SK-N-SH (cell line): ENCODE measurements around the gene CNTNAP2. TPM values are rescaled to one million over a fixed set of nuclear protein-coding genes. Genes with fewer than 3 reads are reported as not detected.

Experiments used
- CHD2 ChIP-seq: fragments of 150-350 bp; IDR thresholded peaks from 2 replicates; pipeline ENCODE4 v1.6.1; 2018; ENCODE audit warnings: low read length; ENCODE audit not compliant: partially characterized antibody
- ELF1 ChIP-seq: IDR thresholded peaks from 2 replicates; pipeline ENCODE4 v1.4.0; 2012
- EP300 ChIP-seq, 2 experiments: IDR thresholded peaks; 2 replicates each; pipeline versions ENCODE4 v1.4.0 to v1.6.1; 2012; ENCODE audit warnings: borderline replicate concordance in 1 of 2, low read depth in 1 of 2, low read length in 1 of 2
- FOXJ3 ChIP-seq: sonication (generic); formaldehyde crosslinking; IDR thresholded peaks from 2 replicates; pipeline ENCODE4 v1.5.1; 2020; ENCODE audit warnings: mild to moderate bottlenecking, missing genetic modification reagents
- FOXM1 ChIP-seq: IDR thresholded peaks from 2 replicates; pipeline ENCODE4 v1.4.0; 2012; ENCODE audit warnings: low read depth, mild to moderate bottlenecking
- GATA2 ChIP-seq: sonication (generic); formaldehyde crosslinking; IDR thresholded peaks from 2 replicates; pipeline ENCODE4 v1.5.0; 2020; ENCODE audit warnings: mild to moderate bottlenecking, missing genetic modification reagents
- JUND ChIP-seq: IDR thresholded peaks from 2 replicates; pipeline ENCODE4 v1.4.0; 2012
- RAD21 ChIP-seq: IDR thresholded peaks from 2 replicates; pipeline ENCODE4 v1.6.1; 2012; ENCODE audit warnings: mild to moderate bottlenecking, low read length
- RFX5 ChIP-seq: IDR thresholded peaks from 2 replicates; pipeline ENCODE4 v1.6.1; 2012; ENCODE audit warnings: mild to moderate bottlenecking, improper control_type of control experiment, low read length
- SIN3A ChIP-seq: IDR thresholded peaks from 2 replicates; pipeline ENCODE4 v1.6.1; 2012; ENCODE audit warnings: low read depth, mild to moderate bottlenecking, low read length, moderate library complexity, borderline replicate concordance
- TAF1 ChIP-seq: IDR thresholded peaks from 2 replicates; pipeline ENCODE4 v1.6.1; 2012; ENCODE audit warnings: low read depth, mild to moderate bottlenecking, low read length, moderate library complexity, borderline replicate concordance
- TEAD4 ChIP-seq: IDR thresholded peaks from 2 replicates; pipeline ENCODE4 v1.4.0; 2012; ENCODE audit warnings: mild to moderate bottlenecking, borderline replicate concordance; ENCODE audit not compliant: insufficient read depth
- polyA plus RNA-seq, 3 experiments: library from polyadenylated mRNA; depleted of rRNA; stranded (reverse); fragments of >200 nt; gene quantifications; 2 replicates each; pipeline ENCODE4 v1.2.3, GENCODE V29; 2012
- TF ChIP-seq, protein P1 (sequence below): IDR thresholded peaks from 2 replicates; pipeline ENCODE4 v1.6.1; 2012; ENCODE audit warnings: mild to moderate bottlenecking, low read depth, low read length, moderate library complexity
- TF ChIP-seq, protein P2 (sequence below): IDR thresholded peaks from 2 replicates; pipeline ENCODE4 v1.4.0; 2012; ENCODE audit warnings: low read depth, borderline replicate concordance
- TF ChIP-seq, protein P3 (sequence below): IDR thresholded peaks from 2 replicates; pipeline ENCODE4 v1.4.0; 2012; ENCODE audit warnings: low read depth
- TF ChIP-seq, protein P4 (sequence below): fragments of 150-350 bp; IDR thresholded peaks from 2 replicates; pipeline ENCODE4 v1.6.1; 2017; ENCODE audit warnings: antibody characterized with exemption, low read length, low read depth, borderline replicate concordance
- TF ChIP-seq, protein P5 (sequence below): IDR thresholded peaks from 2 replicates; pipeline ENCODE4; 2012

Gene CNTNAP2
- polyA plus RNA-seq, 1 of the 3 experiments (the other 2 are of a cell fraction), result 3.4 TPM

DNA sequence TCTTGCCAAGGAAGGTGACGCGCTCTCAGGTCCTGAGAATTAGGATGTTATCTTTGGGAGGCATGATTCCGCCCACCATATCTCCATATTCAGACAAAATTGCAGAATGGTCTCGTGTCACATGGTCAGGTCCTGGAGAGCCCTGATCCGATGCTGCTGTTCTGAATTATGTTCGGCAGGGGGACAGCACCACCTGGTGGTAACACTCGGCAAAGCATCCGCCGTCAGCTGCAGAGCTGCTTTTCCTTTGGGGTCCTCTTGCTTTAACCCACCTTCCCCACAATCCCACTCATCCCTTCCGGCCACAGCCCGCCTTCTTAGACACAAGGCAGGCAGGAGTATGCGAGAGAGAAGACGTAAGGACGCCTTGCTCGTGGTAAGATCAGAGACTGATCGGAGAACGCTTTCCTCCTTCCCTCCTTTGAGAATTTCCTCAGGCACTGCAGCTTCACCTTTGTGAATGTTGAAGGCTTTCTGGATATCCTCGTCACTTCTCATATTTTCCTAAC, 2146.2 kb downstream of the CNTNAP2 start (continued):
- TF ChIP-seq ELF1 (no peak), TEAD4 (no peak), EP300 (IDR thresholded peaks at IDR 0.05; ENCODE audit: borderline replicate concordance in 1 of 2, low read depth in 1 of 2, low read length in 1 of 2) (no peak), GATA2 (CRISPR knock-in tag) (0 out of 2 replicates have a peak, but pooled peaks have one; percentile 36), FOXJ3 (CRISPR knock-in tag) (no peak), RAD21 (peak; percentile 97), FOXM1 (no peak), RFX5 (no peak), JUND (no peak), CHD2 (peak; percentile 56), TAF1 (no peak), SIN3A (no peak)
- TF ChIP-seq, protein P1, sequence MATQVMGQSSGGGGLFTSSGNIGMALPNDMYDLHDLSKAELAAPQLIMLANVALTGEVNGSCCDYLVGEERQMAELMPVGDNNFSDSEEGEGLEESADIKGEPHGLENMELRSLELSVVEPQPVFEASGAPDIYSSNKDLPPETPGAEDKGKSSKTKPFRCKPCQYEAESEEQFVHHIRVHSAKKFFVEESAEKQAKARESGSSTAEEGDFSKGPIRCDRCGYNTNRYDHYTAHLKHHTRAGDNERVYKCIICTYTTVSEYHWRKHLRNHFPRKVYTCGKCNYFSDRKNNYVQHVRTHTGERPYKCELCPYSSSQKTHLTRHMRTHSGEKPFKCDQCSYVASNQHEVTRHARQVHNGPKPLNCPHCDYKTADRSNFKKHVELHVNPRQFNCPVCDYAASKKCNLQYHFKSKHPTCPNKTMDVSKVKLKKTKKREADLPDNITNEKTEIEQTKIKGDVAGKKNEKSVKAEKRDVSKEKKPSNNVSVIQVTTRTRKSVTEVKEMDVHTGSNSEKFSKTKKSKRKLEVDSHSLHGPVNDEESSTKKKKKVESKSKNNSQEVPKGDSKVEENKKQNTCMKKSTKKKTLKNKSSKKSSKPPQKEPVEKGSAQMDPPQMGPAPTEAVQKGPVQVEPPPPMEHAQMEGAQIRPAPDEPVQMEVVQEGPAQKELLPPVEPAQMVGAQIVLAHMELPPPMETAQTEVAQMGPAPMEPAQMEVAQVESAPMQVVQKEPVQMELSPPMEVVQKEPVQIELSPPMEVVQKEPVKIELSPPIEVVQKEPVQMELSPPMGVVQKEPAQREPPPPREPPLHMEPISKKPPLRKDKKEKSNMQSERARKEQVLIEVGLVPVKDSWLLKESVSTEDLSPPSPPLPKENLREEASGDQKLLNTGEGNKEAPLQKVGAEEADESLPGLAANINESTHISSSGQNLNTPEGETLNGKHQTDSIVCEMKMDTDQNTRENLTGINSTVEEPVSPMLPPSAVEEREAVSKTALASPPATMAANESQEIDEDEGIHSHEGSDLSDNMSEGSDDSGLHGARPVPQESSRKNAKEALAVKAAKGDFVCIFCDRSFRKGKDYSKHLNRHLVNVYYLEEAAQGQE, result no peak
- TF ChIP-seq, protein P2, sequence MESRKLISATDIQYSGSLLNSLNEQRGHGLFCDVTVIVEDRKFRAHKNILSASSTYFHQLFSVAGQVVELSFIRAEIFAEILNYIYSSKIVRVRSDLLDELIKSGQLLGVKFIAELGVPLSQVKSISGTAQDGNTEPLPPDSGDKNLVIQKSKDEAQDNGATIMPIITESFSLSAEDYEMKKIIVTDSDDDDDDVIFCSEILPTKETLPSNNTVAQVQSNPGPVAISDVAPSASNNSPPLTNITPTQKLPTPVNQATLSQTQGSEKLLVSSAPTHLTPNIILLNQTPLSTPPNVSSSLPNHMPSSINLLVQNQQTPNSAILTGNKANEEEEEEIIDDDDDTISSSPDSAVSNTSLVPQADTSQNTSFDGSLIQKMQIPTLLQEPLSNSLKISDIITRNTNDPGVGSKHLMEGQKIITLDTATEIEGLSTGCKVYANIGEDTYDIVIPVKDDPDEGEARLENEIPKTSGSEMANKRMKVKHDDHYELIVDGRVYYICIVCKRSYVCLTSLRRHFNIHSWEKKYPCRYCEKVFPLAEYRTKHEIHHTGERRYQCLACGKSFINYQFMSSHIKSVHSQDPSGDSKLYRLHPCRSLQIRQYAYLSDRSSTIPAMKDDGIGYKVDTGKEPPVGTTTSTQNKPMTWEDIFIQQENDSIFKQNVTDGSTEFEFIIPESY, result no peak
- TF ChIP-seq, protein P3, sequence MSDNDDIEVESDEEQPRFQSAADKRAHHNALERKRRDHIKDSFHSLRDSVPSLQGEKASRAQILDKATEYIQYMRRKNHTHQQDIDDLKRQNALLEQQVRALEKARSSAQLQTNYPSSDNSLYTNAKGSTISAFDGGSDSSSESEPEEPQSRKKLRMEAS, result no peak
- TF ChIP-seq, protein P4, sequence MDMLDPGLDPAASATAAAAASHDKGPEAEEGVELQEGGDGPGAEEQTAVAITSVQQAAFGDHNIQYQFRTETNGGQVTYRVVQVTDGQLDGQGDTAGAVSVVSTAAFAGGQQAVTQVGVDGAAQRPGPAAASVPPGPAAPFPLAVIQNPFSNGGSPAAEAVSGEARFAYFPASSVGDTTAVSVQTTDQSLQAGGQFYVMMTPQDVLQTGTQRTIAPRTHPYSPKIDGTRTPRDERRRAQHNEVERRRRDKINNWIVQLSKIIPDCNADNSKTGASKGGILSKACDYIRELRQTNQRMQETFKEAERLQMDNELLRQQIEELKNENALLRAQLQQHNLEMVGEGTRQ, result 0 out of 2 replicates have a peak, but pooled peaks have one; percentile 38
- TF ChIP-seq, protein P5, sequence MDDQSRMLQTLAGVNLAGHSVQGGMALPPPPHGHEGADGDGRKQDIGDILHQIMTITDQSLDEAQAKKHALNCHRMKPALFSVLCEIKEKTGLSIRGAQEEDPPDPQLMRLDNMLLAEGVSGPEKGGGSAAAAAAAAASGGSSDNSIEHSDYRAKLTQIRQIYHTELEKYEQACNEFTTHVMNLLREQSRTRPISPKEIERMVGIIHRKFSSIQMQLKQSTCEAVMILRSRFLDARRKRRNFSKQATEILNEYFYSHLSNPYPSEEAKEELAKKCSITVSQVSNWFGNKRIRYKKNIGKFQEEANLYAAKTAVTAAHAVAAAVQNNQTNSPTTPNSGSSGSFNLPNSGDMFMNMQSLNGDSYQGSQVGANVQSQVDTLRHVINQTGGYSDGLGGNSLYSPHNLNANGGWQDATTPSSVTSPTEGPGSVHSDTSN, result no peak
